Left lobe of liver (tissue), 2 donors: ENCODE measurements around the gene PTEN. TPM values are rescaled to one million over a fixed set of nuclear protein-coding genes. Genes with fewer than 3 reads are reported as not detected.
A peak's percentile ranks its signal among the peaks of the same experiment; 100 is the strongest.
"Not testable (repeated sequence)": the region's sequence is repeated elsewhere in the genome, so short reads cannot be mapped to it uniquely, and the experiment has no call there.

ENCODE experiments used
- ATAC-seq: fragments of 200-7000 bp; cut with Tn5 transposase; one replicate; pipeline ENCODE4 v1.9.1; 2020; ENCODE audit warnings: mild to moderate bottlenecking, moderate library complexity
- DNase-seq: peaks from one replicate; pipeline ENCODE4 v3.0.0-alpha.2; 2020; ENCODE audit warnings: low spot score
- total RNA-seq: library from RNA; stranded (reverse); gene quantifications from one replicate; pipeline ENCODE4 v1.2.1, GENCODE V29; 2021
- donor health status: DM: no; HTN: no; CAD: no; lungs with moderate emphysema.
- donor health status: DM: no; HTN: yes; CAD: no.

The PTEN gene
- total RNA-seq, result 41.5 TPM

DNA sequence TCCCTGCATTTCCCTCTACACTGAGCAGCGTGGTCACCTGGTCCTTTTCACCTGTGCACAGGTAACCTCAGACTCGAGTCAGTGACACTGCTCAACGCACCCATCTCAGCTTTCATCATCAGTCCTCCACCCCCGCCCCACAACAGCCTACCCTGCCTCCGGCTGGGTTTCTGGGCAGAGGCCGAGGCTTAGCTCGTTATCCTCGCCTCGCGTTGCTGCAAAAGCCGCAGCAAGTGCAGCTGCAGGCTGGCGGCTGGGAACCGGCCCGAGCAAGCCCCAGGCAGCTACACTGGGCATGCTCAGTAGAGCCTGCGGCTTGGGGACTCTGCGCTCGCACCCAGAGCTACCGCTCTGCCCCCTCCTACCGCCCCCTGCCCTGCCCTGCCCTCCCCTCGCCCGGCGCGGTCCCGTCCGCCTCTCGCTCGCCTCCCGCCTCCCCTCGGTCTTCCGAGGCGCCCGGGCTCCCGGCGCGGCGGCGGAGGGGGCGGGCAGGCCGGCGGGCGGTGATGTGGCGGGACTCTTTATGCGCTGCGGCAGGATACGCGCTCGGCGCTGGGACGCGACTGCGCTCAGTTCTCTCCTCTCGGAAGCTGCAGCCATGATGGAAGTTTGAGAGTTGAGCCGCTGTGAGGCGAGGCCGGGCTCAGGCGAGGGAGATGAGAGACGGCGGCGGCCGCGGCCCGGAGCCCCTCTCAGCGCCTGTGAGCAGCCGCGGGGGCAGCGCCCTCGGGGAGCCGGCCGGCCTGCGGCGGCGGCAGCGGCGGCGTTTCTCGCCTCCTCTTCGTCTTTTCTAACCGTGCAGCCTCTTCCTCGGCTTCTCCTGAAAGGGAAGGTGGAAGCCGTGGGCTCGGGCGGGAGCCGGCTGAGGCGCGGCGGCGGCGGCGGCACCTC is at the start of gene PTEN, which contains the start of gene KLLN:
PTEN (plus strand) TSS at position 573 of the 891 bp plus-strand sequence. CDS start 845 bp downstream, outside the sequence.
KLLN (minus strand) TSS at position 481 of the 891 bp plus-strand sequence. CDS start 1,046 bp downstream, outside the sequence.
- ATAC-seq (peak; percentile 68), DNase-seq (peak; percentile 94)

- DNase-seq (no peak), ATAC-seq (no peak)
Measured at GRCh38 chr10:87816163-87816897, 47.1 kb upstream of the PTEN start.

GRCh38 chr10:87816898-87817608 is 46.4 kb upstream of the PTEN start:
- ATAC-seq (no peak), DNase-seq (no peak)

- DNase-seq (peak; percentile 91), ATAC-seq (peak; percentile 98)
Measured at GRCh38 chr10:87817609-87818504, 45.6 kb upstream of the PTEN start, which contains the start of gene ATAD1. ATAD1 (minus strand) TSS chr10:87818226; CDS start chr10:87814599, 3,627 bp downstream.

DNA sequence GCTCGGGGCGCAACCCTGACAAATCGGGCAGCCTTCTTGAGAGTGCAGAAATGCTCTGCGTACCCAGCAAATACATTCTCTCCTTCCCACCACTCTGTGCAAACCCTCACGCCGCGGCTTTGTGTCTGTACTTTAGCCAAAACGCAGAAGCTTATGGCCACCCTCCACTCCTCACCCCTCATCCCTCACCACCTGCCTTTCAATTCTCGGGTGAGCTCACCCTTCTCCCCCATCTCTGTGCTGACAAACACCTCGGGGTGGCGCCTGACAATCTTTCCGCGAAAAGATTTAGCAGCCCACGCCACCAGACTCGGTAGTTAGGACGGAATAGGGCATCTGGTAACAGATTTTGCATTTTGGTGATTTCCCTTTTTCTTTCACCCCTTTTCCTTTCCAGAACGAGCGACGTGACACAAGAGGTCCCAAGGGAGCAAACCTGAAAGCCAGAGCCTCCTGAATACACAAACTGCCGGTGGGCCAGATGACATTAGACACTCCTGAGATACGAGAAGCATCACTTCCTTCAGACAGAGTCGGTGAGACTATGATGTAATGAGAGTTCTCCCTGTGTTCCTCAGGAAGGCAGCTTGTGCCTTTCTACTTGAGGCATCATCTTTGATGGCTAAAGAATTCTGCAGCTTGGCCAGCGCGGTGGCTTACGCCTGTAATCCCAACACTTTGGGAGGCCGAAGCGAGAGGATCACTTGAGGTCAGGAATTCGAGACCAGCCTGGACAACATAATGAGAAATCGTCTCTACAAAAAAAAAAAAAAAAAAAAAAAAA is 44.7 kb upstream of the PTEN start:
- DNase-seq (no peak), ATAC-seq (peak; percentile 65)

GRCh38 chr10:87819289-87819585 is 44.2 kb upstream of the PTEN start:
- ATAC-seq (no peak), DNase-seq (no peak)

- ATAC-seq (no peak), DNase-seq (no peak)
Measured at GRCh38 chr10:87826653-87827052, 36.8 kb upstream of the PTEN start.

GRCh38 chr10:87827681-87828080 is 35.7 kb upstream of the PTEN start:
- no peak for DNase-seq
- no peak for ATAC-seq

DNA sequence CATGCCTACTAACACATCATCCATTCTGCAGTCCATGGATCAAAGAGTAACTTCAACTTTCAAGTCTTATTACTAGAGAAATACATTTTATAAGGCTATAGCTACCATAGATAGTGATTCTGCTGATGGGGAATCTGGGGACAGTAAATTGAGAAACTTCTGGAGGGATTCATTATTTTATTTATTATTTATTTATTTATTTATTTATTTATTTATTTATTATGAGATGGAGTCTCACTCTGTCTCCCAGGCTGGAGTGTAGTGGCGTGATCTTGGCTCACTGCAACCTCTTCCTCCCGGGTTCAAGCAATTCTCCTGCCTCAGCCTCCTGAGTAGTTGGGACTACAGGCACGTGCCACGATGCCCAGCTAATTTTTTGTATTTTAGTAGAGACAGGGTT is 34.4 kb upstream of the PTEN start:
- ATAC-seq, DNase-seq: not testable (repeated sequence)

- ATAC-seq (no peak), DNase-seq (no peak)
Measured at GRCh38 chr10:87829986-87830729, 33.3 kb upstream of the PTEN start.

DNA sequence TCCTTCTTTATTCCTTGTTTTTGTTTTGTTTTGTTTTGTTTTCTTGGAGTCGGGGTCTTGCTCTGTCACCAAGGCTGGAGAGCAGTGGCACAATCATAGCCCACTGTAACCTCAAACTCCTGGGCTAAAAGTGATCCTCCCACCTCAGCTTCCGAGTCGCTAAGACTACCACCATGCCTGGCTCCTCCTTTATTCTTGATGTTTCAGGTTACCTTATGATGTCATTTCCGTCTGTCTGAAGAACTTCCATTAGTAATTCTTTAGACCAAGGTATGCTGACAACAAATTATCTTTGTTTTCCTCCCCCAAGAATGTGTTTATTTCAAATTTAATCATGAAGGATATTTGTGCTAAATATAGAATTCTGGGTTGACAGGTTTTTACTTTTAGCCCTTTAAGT is 27.3 kb upstream of the PTEN start:
- ATAC-seq (no peak), DNase-seq (no peak)

DNA sequence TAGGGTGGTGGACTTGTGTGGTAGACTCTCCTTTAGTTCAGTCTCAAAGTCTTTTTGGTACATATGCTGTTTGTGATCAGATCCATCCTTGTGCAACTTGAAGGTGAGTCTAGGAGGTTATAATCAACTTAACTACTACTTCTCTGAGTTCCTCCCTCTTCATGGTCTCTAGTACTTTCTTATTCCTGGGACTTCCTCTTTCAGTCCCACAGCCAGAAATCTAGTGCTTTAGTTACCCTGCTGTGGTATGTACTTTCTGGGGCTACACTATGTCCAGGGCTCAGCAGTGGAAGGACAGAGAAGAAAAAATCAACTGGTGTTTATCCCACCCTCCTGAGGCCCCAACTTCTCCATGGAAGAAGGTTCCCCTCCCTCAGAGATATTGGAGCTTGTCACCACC is 26.0 kb upstream of the PTEN start:
- DNase-seq, result no peak
- no peak for ATAC-seq

GRCh38 chr10:87838650-87839049 is 24.8 kb upstream of the PTEN start:
- DNase-seq (no peak), ATAC-seq (no peak)

- no peak for DNase-seq
- ATAC-seq, result no peak
Measured at GRCh38 chr10:87841186-87841585, 22.2 kb upstream of the PTEN start.

- DNase-seq (no peak), ATAC-seq (no peak)
Measured at GRCh38 chr10:87842220-87842641, 21.2 kb upstream of the PTEN start.

DNA sequence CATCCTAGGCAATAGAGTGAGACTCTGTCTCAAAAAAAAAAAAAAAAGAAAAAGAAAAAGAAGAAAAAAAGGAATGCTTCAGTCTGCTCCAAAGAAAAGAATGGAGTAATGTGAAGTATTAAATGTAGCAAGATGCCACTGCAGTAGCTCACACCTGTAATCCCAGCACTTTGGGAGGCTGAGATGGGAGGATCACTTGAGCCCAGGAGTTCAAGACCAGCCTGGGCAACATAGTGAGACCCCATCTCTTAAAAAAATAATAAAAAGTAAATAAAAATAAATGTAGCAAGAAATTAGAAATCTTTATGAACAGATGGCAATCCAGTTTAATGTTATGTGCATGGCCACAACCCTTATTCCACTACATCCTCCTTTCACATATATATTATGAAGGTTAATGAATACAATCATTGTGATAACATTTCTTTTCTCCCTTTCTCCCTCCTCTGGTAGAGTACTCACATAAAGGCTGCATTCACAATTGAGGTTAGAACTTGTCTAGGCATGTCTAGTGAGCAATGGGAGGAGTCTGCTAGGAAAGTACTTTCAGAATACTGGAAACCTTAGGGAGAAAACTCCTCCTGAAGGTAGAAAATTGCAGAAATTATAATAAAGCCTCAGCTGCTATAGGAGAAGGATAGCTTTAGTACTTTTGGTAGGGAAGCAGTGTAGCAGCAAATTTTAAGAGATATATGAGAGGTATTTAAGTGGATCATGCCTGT is 20.5 kb upstream of the PTEN start:
- ATAC-seq (no peak), DNase-seq (no peak)

- ATAC-seq (no peak), DNase-seq (no peak)
Measured at GRCh38 chr10:87843714-87844113, 19.7 kb upstream of the PTEN start.
